ENCODE results near the gene NRCAM.

NRCAM gene

GRCh38 chr7:108193594-108194498 lies 262.4 kb downstream of the NRCAM start:
- no peaks in the 10 kb centered on the region for H3K36me3 ChIP-seq (replicated peaks)
- DNase-seq (ENCODE audit: low spot score in 2 of 2) = no peak
- in situ Hi-C loops (cut with MboI; ENCODE audit: low sequenced_read_pairs) = no loop called here
- no peaks in the 10 kb centered on the region for H3K9me3 ChIP-seq
- no peak overlapping the region for H3K4me3 ChIP-seq
- no peaks in the 10 kb centered on the region for H3K4me1 ChIP-seq
- no peaks in the 10 kb centered on the region for H3K27me3 ChIP-seq (ENCODE audit: low read depth)

DNA sequence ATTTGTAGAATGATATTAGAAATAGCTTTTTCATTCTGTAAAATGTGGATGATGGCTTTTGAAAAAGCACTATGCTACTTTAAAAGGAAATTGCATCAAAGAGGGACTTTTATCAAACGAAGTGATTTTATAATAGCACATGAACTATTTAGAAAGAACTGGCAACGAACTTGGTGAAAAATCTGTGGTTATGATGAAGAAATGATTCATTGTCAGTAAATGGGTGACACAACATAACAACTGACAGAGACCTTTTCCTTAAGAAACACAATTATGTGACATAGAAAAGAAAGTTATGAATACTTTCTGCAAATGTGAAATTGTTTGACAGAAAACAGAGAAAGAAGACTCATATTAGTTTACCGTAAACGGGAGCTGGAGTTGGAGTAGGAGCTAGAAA lies 265.3 kb downstream of the NRCAM start:
- Histone ChIP-seq H3K9me3 (no peaks in the 10 kb centered on the region), H3K4me3 (no peak overlapping the region), H3K4me1 (no peaks in the 10 kb centered on the region), H3K27me3 (ENCODE audit: low read depth) (no peaks in the 10 kb centered on the region), H3K36me3 (replicated peaks) (no peaks in the 10 kb centered on the region)
- DNase-seq (ENCODE audit: low spot score in 2 of 2) = no peak
- in situ Hi-C loops (cut with MboI; ENCODE audit: low sequenced_read_pairs) = no loop called here

- no peak for DNase-seq (ENCODE audit: low spot score in 2 of 2)
- Histone ChIP-seq H3K9me3 (no peaks in the 10 kb centered on the region), H3K27me3 (ENCODE audit: low read depth) (no peaks in the 10 kb centered on the region), H3K36me3 (replicated peaks) (no peaks in the 10 kb centered on the region), H3K4me1 (no peaks in the 10 kb centered on the region), H3K4me3 (no peak overlapping the region)
- in situ Hi-C loops (cut with MboI; ENCODE audit: low sequenced_read_pairs) = no loop called here
These were observed 266.4 kb downstream of the NRCAM start for GRCh38 chr7:108189733-108190388.

DNA sequence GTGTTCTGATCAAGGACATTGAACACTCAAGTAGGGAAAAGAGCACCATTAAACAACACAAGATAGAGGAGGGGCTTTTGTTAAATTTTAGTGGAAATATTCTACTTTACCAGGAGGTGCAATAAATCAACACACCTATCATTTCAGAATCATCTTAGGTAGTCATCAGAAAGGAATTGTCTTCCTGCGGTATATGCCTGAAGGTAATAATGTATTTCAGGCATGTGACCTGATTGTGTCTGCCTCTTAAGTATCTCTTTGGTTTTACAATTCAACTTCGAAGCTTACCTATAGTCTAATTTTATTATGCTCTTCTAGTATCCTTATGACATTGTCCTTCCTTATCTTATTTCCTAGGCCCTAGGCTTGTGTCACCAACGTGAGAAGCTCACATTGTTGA lies 267.5 kb downstream of the NRCAM start:
- no peaks in the 10 kb centered on the region for H3K36me3 ChIP-seq (replicated peaks)
- no peak overlapping the region for H3K4me3 ChIP-seq
- H3K27me3 ChIP-seq (ENCODE audit: low read depth) = no peaks in the 10 kb centered on the region
- no peaks in the 10 kb centered on the region for H3K9me3 ChIP-seq
- no peaks in the 10 kb centered on the region for H3K4me1 ChIP-seq
- DNase-seq (ENCODE audit: low spot score in 2 of 2) = no peak
- in situ Hi-C loops (cut with MboI; ENCODE audit: low sequenced_read_pairs) = no loop called here

GRCh38 chr7:108181073-108181985 lies 274.9 kb downstream of the NRCAM start:
- in situ Hi-C loops (cut with MboI; ENCODE audit: low sequenced_read_pairs) = no loop called here
- no peaks in the 10 kb centered on the region for H3K36me3 ChIP-seq (replicated peaks)
- no peak overlapping the region for H3K4me3 ChIP-seq
- peak in 1 of 2 experiments; percentile 36 for DNase-seq (ENCODE audit: low spot score in 2 of 2)
- H3K9me3 ChIP-seq = no peaks in the 10 kb centered on the region
- H3K4me1 ChIP-seq = no peaks in the 10 kb centered on the region
- peaks cover 5% of the 10 kb centered on the region for H3K27me3 ChIP-seq (ENCODE audit: low read depth)

DNA sequence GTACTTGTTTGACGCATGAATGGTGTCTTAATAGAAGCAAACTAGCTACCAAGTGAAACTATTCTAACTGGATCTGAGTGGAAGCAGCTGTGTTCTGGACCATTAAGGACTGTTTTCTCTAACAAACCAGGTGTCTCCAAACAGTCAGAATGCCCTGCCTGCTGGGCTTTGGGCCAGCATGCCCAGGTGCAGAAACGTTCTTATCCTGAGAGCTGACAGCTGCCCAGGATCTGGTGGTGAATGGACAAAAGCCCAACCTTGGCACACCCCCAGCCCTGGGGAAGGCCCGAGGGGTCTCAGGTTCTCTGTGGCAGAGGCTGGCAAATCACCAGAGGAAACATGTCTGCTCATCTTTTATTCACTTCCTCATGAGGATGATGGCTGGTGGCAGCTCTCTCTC lies 277.8 kb downstream of the NRCAM start:
- no peaks in the 10 kb centered on the region for H3K36me3 ChIP-seq (replicated peaks)
- H3K4me3 ChIP-seq = no peak overlapping the region
- in situ Hi-C loops (cut with MboI; ENCODE audit: low sequenced_read_pairs) = loop anchor here (10.0 kb wide), 1 partner anchor 276 kb away; the partner anchor contains the start of gene NRCAM
- H3K4me1 ChIP-seq = no peaks in the 10 kb centered on the region
- no peaks in the 10 kb centered on the region for H3K9me3 ChIP-seq
- H3K27me3 ChIP-seq (ENCODE audit: low read depth) = peaks cover 12% of the 10 kb centered on the region
- no peak for DNase-seq (ENCODE audit: low spot score in 2 of 2)

GRCh38 chr7:108171164-108171563 lies 285.1 kb downstream of the NRCAM start:
- in situ Hi-C loops (cut with MboI; ENCODE audit: low sequenced_read_pairs) = loop anchor here (10.0 kb wide), 1 partner anchor 284 kb away; the partner anchor contains the start of gene NRCAM
- Histone ChIP-seq H3K27me3 (ENCODE audit: low read depth) (peaks cover 8% of the 10 kb centered on the region), H3K9me3 (no peaks in the 10 kb centered on the region), H3K4me3 (no peak overlapping the region), H3K4me1 (peaks cover 8% of the 10 kb centered on the region), H3K36me3 (replicated peaks) (no peaks in the 10 kb centered on the region)
- DNase-seq (ENCODE audit: low spot score in 2 of 2) = no peak

DNA sequence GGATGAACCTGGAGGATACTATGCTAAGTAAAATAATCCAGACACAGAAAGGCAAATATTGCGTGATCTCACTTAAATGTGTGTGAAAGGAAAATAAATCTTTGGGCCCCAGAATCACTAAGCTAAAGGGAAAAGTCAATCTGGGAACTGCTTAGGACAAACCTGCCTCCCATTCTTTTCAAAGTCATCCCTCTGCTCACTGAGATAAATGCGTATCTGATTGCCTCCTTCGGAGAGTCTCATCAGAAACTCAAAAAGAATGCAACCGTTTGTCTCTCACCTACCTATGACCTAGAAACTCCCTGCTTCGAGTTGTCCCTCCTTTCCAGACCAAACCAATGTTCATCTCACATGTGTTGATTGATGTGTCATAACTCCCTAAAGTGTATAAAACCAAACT lies 286.0 kb downstream of the NRCAM start:
- Histone ChIP-seq H3K36me3 (replicated peaks) (no peaks in the 10 kb centered on the region), H3K9me3 (no peaks in the 10 kb centered on the region), H3K4me1 (peaks cover 8% of the 10 kb centered on the region), H3K27me3 (ENCODE audit: low read depth) (peaks cover 6% of the 10 kb centered on the region; the same call in 1 of the 2 replicates), H3K4me3 (no peak overlapping the region)
- in situ Hi-C loops (cut with MboI; ENCODE audit: low sequenced_read_pairs) = loop anchor here (10.0 kb wide), 1 partner anchor 285 kb away; the partner anchor contains the start of gene NRCAM
- no peak for DNase-seq (ENCODE audit: low spot score in 2 of 2)

- Histone ChIP-seq H3K4me1 (peaks cover 8% of the 10 kb centered on the region), H3K36me3 (replicated peaks) (no peaks in the 10 kb centered on the region), H3K9me3 (no peaks in the 10 kb centered on the region), H3K27me3 (ENCODE audit: low read depth) (peaks cover 2% of the 10 kb centered on the region; the same call in 1 of the 2 replicates), H3K4me3 (no peak overlapping the region)
- DNase-seq (ENCODE audit: low spot score in 2 of 2) = peak; percentile 48 to 91
- in situ Hi-C loops (cut with MboI; ENCODE audit: low sequenced_read_pairs) = no loop called here
These were observed 288.8 kb downstream of the NRCAM start for GRCh38 chr7:108167460-108167859.

DNA sequence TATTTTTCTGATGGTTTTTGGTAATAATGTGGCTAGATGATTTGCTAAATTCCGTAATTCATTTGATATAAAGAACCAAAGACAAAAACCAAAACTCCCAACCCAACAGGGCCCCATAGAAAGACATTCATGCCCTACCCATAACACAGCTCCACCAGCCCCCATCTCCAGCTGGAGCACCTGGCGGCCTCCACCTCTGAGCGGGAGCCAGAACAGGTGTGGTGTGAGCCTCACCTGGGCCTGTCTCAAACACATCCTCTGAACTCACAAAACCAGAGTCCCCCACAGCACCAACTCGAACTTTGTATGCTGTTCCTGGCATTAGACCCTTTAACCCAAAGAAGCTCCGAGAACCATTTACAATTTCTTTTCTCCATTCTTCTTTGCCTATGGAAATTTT lies 289.5 kb downstream of the NRCAM start:
- H3K36me3 ChIP-seq (replicated peaks) = no peaks in the 10 kb centered on the region
- no peak overlapping the region for H3K4me3 ChIP-seq
- peaks cover 8% of the 10 kb centered on the region for H3K4me1 ChIP-seq
- H3K27me3 ChIP-seq (ENCODE audit: low read depth) = peaks cover 2% of the 10 kb centered on the region; the same call in 1 of the 2 replicates
- no peak for DNase-seq (ENCODE audit: low spot score in 2 of 2)
- in situ Hi-C loops (cut with MboI; ENCODE audit: low sequenced_read_pairs) = no loop called here
- no peaks in the 10 kb centered on the region for H3K9me3 ChIP-seq

DNA sequence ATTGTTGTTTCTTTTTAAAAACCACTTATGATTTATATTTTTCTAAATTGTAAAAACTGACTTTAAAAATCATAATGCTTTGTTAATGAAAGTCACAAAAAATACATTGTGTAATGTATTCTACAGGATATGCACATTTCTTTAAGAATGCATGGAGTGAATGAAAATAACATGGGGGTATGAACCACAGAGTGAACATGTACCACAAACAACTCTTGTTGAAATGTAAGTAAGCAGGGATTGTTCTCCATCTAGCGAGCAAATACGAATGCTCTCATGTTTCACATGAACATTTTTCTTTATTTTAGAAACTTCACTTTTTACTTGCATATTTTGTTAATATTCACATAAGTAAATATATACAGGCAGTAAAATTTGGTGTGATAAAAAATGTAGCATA lies 290.5 kb downstream of the NRCAM start:
- H3K9me3 ChIP-seq = no peaks in the 10 kb centered on the region
- peaks cover 8% of the 10 kb centered on the region for H3K4me1 ChIP-seq
- H3K4me3 ChIP-seq = no peak overlapping the region
- in situ Hi-C loops (cut with MboI; ENCODE audit: low sequenced_read_pairs) = no loop called here
- H3K36me3 ChIP-seq (replicated peaks) = no peaks in the 10 kb centered on the region
- peaks cover 8% of the 10 kb centered on the region for H3K27me3 ChIP-seq (ENCODE audit: low read depth)
- DNase-seq (ENCODE audit: low spot score in 2 of 2) = no peak

GRCh38 chr7:108164946-108165345 lies 291.3 kb downstream of the NRCAM start:
- Histone ChIP-seq H3K36me3 (replicated peaks) (no peaks in the 10 kb centered on the region), H3K27me3 (ENCODE audit: low read depth) (peaks cover 12% of the 10 kb centered on the region), H3K4me1 (peaks cover 8% of the 10 kb centered on the region), H3K9me3 (no peaks in the 10 kb centered on the region), H3K4me3 (no peak overlapping the region)
- no peak for DNase-seq (ENCODE audit: low spot score in 2 of 2)
- in situ Hi-C loops (cut with MboI; ENCODE audit: low sequenced_read_pairs) = no loop called here

GRCh38 chr7:108164342-108164741 lies 291.9 kb downstream of the NRCAM start:
- in situ Hi-C loops (cut with MboI; ENCODE audit: low sequenced_read_pairs) = no loop called here
- H3K4me1 ChIP-seq = peaks cover 8% of the 10 kb centered on the region
- DNase-seq (ENCODE audit: low spot score in 2 of 2) = no peak
- no peaks in the 10 kb centered on the region for H3K36me3 ChIP-seq (replicated peaks)
- H3K4me3 ChIP-seq = no peak overlapping the region
- H3K27me3 ChIP-seq (ENCODE audit: low read depth) = peaks cover 14% of the 10 kb centered on the region
- no peaks in the 10 kb centered on the region for H3K9me3 ChIP-seq

All from HAP-1 (cell line).